DND-41 (cell line): Measurements from ENCODE around the gene ZNF229.

ENCODE experiments used
- CTCF ChIP-seq: IDR thresholded peaks from 2 replicates; pipeline ENCODE4 v1.5.1; 2012; ENCODE audit warnings: borderline replicate concordance, low read length, moderate library complexity, mild to moderate bottlenecking; ENCODE audit not compliant: poor library complexity, severe bottlenecking; ENCODE audit errors: extremely low read depth
- EZH2 ChIP-seq: IDR thresholded peaks from 3 replicates; pipeline ENCODE4 v1.6.1; 2012; ENCODE audit warnings: borderline replicate concordance, low read depth, mild to moderate bottlenecking, moderate library complexity, low read length, inconsistent platforms; ENCODE audit not compliant: severe bottlenecking

GRCh38 chr19:44452367-44452766 lies 4.1 kb upstream of the ZNF229 start:
- TF ChIP-seq CTCF (no peak), EZH2 (no peak)
